K562 (cell line): ENCODE results near the gene MINDY4.

ENCODE experiments used
- FOXJ3 ChIP-seq: sonication (generic); formaldehyde crosslinking; IDR thresholded peaks from 2 replicates; pipeline ENCODE4 v1.4.0; 2020; ENCODE audit warnings: mild to moderate bottlenecking, missing genetic modification reagents
- NCOA6 ChIP-seq: fragments of 450-650 bp; IDR thresholded peaks from 2 replicates; pipeline ENCODE4 v1.6.1; 2017; ENCODE audit warnings: mild to moderate bottlenecking
- POLR2A ChIP-seq: fragments of 450-650 bp; conservative IDR thresholded peaks from 2 replicates; pipeline ENCODE4 v1.6.1; 2016
- ZBTB34 ChIP-seq: fragments of 250-450 bp; sonication (Bioruptor Pico); IDR thresholded peaks from 2 replicates; pipeline ENCODE4 v1.8.0; 2021; ENCODE audit warnings: mild to moderate bottlenecking, moderate library complexity

- TF ChIP-seq NCOA6 (no peak), POLR2A (no peak), ZBTB34 (CRISPR knock-in tag) (no peak), FOXJ3 (CRISPR knock-in tag) (no peak)
Measured at GRCh38 chr7:30863706-30864035, 92.5 kb downstream of the MINDY4 start.
